ENCODE data around the gene GBE1. TPM values are rescaled to one million over a fixed set of nuclear protein-coding genes. Genes with fewer than 3 reads are reported as not detected.

The GBE1 gene
- total RNA-seq, 2 donors from 2014 or later, result 60.1 to 67.1 TPM

DNA sequence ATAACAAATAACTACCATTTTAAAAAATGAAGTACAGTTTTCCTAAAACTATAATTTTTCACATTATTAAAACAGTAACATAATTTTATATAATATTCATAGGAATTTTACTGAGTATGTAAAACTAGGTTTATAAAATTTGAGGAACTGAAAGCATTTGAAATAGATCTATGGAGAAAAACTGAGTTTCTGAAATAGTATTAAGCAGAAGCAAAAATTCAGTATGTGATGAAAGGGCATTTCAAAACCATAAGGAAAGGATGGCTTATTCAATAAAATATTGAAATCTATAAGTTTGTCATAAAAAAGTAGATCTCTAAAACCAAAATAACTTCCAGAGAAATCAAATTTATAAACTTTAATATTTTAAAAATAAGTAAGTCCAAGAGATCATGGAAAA is 53.4 kb downstream of the GBE1 start:
- DNase-seq (ENCODE audit: low spot score) (no peak), ATAC-seq (ENCODE audit: insufficient number of reproducible peaks, low FRiP score, low read depth) (no peak)
- TF ChIP-seq, protein P1, sequence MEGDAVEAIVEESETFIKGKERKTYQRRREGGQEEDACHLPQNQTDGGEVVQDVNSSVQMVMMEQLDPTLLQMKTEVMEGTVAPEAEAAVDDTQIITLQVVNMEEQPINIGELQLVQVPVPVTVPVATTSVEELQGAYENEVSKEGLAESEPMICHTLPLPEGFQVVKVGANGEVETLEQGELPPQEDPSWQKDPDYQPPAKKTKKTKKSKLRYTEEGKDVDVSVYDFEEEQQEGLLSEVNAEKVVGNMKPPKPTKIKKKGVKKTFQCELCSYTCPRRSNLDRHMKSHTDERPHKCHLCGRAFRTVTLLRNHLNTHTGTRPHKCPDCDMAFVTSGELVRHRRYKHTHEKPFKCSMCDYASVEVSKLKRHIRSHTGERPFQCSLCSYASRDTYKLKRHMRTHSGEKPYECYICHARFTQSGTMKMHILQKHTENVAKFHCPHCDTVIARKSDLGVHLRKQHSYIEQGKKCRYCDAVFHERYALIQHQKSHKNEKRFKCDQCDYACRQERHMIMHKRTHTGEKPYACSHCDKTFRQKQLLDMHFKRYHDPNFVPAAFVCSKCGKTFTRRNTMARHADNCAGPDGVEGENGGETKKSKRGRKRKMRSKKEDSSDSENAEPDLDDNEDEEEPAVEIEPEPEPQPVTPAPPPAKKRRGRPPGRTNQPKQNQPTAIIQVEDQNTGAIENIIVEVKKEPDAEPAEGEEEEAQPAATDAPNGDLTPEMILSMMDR (IDR thresholded peaks at IDR 0.05), result no peak
- H3K4me3 ChIP-seq, result no peak overlapping the region
- no peak overlapping the region for H3K27ac ChIP-seq
- H3K4me1 ChIP-seq (ENCODE audit: control insufficient read depth in 1 of 2, low read depth in 2 of 2), result peaks cover 0 to 6% of the 10 kb centered on the region in 2 donors
- H3K36me3 ChIP-seq, result no peaks in the 10 kb centered on the region
- H3K9me3 ChIP-seq, result no peaks in the 10 kb centered on the region
- no peaks in the 10 kb centered on the region for H3K27me3 ChIP-seq (replicated peaks; ENCODE audit: insufficient read depth)

- no peaks in the 10 kb centered on the region for H3K4me1 ChIP-seq (ENCODE audit: control insufficient read depth in 1 of 2, low read depth in 2 of 2)
- no peak for ATAC-seq (ENCODE audit: insufficient number of reproducible peaks, low FRiP score, low read depth)
- no peaks in the 10 kb centered on the region for H3K27me3 ChIP-seq (replicated peaks; ENCODE audit: insufficient read depth)
- no peak overlapping the region for H3K4me3 ChIP-seq
- no peaks in the 10 kb centered on the region for H3K9me3 ChIP-seq
- DNase-seq (ENCODE audit: low spot score), result no peak
- no peaks in the 10 kb centered on the region for H3K36me3 ChIP-seq
- no peak overlapping the region for H3K27ac ChIP-seq
- TF ChIP-seq, protein P1 (IDR thresholded peaks at IDR 0.05), result no peak
Measured at GRCh38 chr3:81702126-81702525, 59.3 kb downstream of the GBE1 start.

DNA sequence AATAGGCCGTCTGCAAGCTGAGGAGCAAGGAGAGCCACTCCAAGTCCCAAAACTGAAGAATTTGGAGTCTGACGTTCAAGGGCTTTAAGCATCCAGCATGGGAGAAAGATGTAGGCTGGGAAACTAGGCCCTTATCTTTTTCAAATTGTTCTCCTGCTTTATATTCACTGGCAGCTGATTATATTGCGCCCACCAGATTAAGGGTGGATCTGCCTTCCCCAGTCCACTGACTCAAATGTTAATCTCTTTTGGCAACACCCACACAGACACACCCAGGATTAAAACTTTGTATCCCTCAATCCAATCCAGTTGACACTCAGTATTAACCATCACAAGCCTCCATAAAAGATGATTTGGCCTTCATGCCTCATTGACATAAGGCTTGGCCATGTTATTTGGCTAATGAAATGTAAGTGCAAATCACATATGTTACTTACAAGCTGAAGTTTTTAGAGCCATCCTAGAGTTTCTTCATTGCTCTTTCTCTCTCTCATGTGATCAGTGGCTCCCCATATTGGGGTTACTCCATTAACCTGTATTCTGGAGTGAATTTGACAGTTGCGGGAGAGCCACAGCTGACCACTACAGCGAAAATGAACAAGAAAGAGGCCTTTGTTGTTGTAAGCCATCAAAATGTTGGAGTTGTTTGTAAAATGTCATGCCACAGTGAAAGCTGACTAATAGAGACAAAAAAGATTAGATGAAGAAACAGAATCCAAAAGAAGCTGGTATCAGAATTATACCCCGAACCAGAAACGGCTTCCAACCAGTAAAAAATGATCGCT is 61.7 kb downstream of the GBE1 start:
- H3K4me1 ChIP-seq (ENCODE audit: control insufficient read depth in 1 of 2, low read depth in 2 of 2), result no peaks in the 10 kb centered on the region

GRCh38 chr3:81696090-81696489 is 65.4 kb downstream of the GBE1 start:
- Histone ChIP-seq H3K27me3 (replicated peaks; ENCODE audit: insufficient read depth) (no peaks in the 10 kb centered on the region), H3K36me3 (no peaks in the 10 kb centered on the region), H3K4me3 (no peak overlapping the region), H3K9me3 (no peaks in the 10 kb centered on the region), H3K4me1 (ENCODE audit: control insufficient read depth in 1 of 2, low read depth in 2 of 2) (no peaks in the 10 kb centered on the region), H3K27ac (no peak overlapping the region)
- no peak for DNase-seq (ENCODE audit: low spot score)
- no peak for ATAC-seq (ENCODE audit: insufficient number of reproducible peaks, low FRiP score, low read depth)
- TF ChIP-seq, protein P1 (IDR thresholded peaks at IDR 0.05), result no peak

More for the DNA sequence above, 61.7 kb downstream of the GBE1 start:
- TF ChIP-seq, protein P1 (IDR thresholded peaks at IDR 0.05), result no peak
- H3K27me3 ChIP-seq (replicated peaks; ENCODE audit: insufficient read depth), result no peaks in the 10 kb centered on the region
- no peaks in the 10 kb centered on the region for H3K9me3 ChIP-seq
- no peaks in the 10 kb centered on the region for H3K36me3 ChIP-seq
- DNase-seq (ENCODE audit: low spot score) (no peak), ATAC-seq (ENCODE audit: insufficient number of reproducible peaks, low FRiP score, low read depth) (no peak)
- H3K27ac ChIP-seq, result no peak overlapping the region
- no peak overlapping the region for H3K4me3 ChIP-seq

- Histone ChIP-seq H3K4me3 (no peak overlapping the region), H3K36me3 (no peaks in the 10 kb centered on the region), H3K27ac (no peak overlapping the region), H3K27me3 (replicated peaks; ENCODE audit: insufficient read depth) (no peaks in the 10 kb centered on the region), H3K4me1 (ENCODE audit: control insufficient read depth in 1 of 2, low read depth in 2 of 2) (no peaks in the 10 kb centered on the region), H3K9me3 (no peaks in the 10 kb centered on the region)
- TF ChIP-seq, protein P1 (IDR thresholded peaks at IDR 0.05), result no peak
- DNase-seq (ENCODE audit: low spot score) (no peak), ATAC-seq (ENCODE audit: insufficient number of reproducible peaks, low FRiP score, low read depth) (no peak)
Measured at GRCh38 chr3:81695302-81695701, 66.1 kb downstream of the GBE1 start.
